Hematopoietic multipotent progenitor cell treated with erythropoietin and hydrocortisone succinate and interleukin-3 and kit ligand, for 17 days (in vitro differentiated cells): Measurements from ENCODE around the gene LRAT.
"Not testable (repeated sequence)": the region's sequence is repeated elsewhere in the genome, so short reads cannot be mapped to it uniquely, and the experiment has no call there.

Source experiments
- DNase-seq: peaks from one replicate; pipeline ENCODE4 v3.0.0-alpha.2; 2015; ENCODE audit warnings: low spot score

Gene LRAT

GRCh38 chr4:154743683-154744340 lies at the start of gene LRAT:
TSS of gene LRAT (plus strand) at chr4:154744000. CDS start at chr4:154744327, 327 bp downstream.
- no peak for DNase-seq

- DNase-seq, result no peak
These were observed 35.9 kb upstream of the LRAT start for GRCh38 chr4:154707877-154708276.

GRCh38 chr4:154709550-154709949 lies 34.2 kb upstream of the LRAT start:
- no peak for DNase-seq

GRCh38 chr4:154711522-154711921 lies 32.3 kb upstream of the LRAT start:
- no peak for DNase-seq

GRCh38 chr4:154714339-154715040 lies 29.3 kb upstream of the LRAT start:
- DNase-seq, result no peak

GRCh38 chr4:154719087-154719486 lies 24.7 kb upstream of the LRAT start:
- no peak for DNase-seq

- no peak for DNase-seq
These were observed 23.7 kb upstream of the LRAT start for GRCh38 chr4:154720123-154720522.

- DNase-seq, result no peak
These were observed 23.1 kb upstream of the LRAT start for GRCh38 chr4:154720618-154721267.

GRCh38 chr4:154722262-154722661 lies 21.5 kb upstream of the LRAT start:
- no peak for DNase-seq

- not testable (repeated sequence) for DNase-seq
These were observed 20.2 kb upstream of the LRAT start for GRCh38 chr4:154723601-154724000.

- no peak for DNase-seq
These were observed 16.3 kb upstream of the LRAT start for GRCh38 chr4:154727540-154727939.

- no peak for DNase-seq
These were observed 12.0 kb upstream of the LRAT start for GRCh38 chr4:154731756-154732155.

GRCh38 chr4:154732669-154733068 lies 11.1 kb upstream of the LRAT start:
- DNase-seq, result no peak

- DNase-seq, result no peak
These were observed 7.0 kb upstream of the LRAT start for GRCh38 chr4:154736770-154737169.

- DNase-seq, result no peak
These were observed 5.4 kb upstream of the LRAT start for GRCh38 chr4:154738426-154738825.

- no peak for DNase-seq
These were observed 4.7 kb upstream of the LRAT start for GRCh38 chr4:154739111-154739510.

GRCh38 chr4:154740462-154740861 lies 3.3 kb upstream of the LRAT start:
- DNase-seq, result no peak

- DNase-seq, result no peak
These were observed 2.6 kb upstream of the LRAT start for GRCh38 chr4:154741131-154741665.

- DNase-seq, result no peak
These were observed 1.6 kb upstream of the LRAT start for GRCh38 chr4:154741922-154742850.

- DNase-seq, result no peak
These were observed 634 bp downstream of the LRAT start for GRCh38 chr4:154744341-154744926.

- no peak for DNase-seq
These were observed 13.9 kb downstream of the LRAT start for GRCh38 chr4:154757713-154758112.

GRCh38 chr4:154760895-154761294 lies 17.1 kb downstream of the LRAT start:
- no peak for DNase-seq
